Measurements from ENCODE around the gene D2HGDH.

DNA sequence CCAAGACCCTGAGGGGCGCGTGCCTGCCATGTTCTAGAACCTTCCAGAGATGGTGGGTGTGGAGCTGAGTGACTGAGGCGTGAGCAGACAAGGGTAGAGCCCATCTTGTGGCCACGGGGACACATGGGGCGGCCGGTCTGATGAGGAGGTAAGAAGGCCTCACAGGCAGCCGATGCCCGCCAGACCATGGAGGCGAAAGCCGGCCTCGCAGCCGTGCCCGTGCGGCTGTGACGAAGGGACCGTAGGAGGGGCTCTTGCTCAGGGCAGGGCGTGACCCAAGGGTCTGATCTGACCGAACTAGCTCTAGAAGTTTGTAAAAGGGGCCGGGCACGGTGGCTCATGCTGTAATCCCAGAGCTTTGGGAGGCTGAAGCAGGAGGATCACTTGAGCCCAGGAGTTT, 19.6 kb downstream of the D2HGDH start:
- TF ChIP-seq, protein P1, sequence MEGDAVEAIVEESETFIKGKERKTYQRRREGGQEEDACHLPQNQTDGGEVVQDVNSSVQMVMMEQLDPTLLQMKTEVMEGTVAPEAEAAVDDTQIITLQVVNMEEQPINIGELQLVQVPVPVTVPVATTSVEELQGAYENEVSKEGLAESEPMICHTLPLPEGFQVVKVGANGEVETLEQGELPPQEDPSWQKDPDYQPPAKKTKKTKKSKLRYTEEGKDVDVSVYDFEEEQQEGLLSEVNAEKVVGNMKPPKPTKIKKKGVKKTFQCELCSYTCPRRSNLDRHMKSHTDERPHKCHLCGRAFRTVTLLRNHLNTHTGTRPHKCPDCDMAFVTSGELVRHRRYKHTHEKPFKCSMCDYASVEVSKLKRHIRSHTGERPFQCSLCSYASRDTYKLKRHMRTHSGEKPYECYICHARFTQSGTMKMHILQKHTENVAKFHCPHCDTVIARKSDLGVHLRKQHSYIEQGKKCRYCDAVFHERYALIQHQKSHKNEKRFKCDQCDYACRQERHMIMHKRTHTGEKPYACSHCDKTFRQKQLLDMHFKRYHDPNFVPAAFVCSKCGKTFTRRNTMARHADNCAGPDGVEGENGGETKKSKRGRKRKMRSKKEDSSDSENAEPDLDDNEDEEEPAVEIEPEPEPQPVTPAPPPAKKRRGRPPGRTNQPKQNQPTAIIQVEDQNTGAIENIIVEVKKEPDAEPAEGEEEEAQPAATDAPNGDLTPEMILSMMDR (conservative IDR thresholded peaks at IDR 0.05; ENCODE audit: low read depth, low read length) = no peak
- no peak for TF ChIP-seq EZH2 (IDR thresholded peaks at IDR 0.05; ENCODE audit: borderline replicate concordance, low read depth, low read length, poor library complexity, severe bottlenecking)
